Measurements from ENCODE around the gene RETREG2.

DNA sequence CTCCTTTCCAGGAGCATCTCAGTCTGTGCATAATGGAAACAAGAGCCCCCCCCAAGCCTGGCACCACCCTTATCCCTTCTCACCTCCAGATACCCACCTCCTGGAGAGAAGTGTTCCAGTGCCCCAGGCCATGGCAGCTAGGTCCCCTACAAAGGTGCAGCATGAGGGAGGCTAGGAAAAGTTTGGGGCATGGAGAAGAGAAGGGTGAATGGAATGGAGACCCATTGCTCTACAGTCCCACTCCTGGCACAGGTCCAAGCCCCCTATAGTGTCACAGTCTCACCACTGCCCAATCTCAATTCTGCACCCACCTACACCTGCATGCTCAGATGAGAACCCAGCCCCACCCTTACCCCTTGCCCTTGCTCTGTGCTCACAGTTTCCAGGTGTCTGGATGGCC, 9.1 kb upstream of the RETREG2 start:
- TF ChIP-seq EZH2 (IDR thresholded peaks at IDR 0.05; ENCODE audit: insufficient read depth, poor library complexity, severe bottlenecking) (no peak), EZH2phosphoT487 (IDR thresholded peaks at IDR 0.05; ENCODE audit: insufficient read depth, low read depth) (no peak)

Measured in GM23248 (cell line).